ENCODE data around the gene ROCK2.

Gene ROCK2

GRCh38 chr2:11299439-11299838 lies 45.0 kb downstream of the ROCK2 start:
- H3K9ac ChIP-seq = no peak overlapping the region
- H4K20me1 ChIP-seq (ENCODE audit: insufficient read depth) = no peaks in the 10 kb centered on the region
- H3K27ac ChIP-seq = no peak overlapping the region
- no peak for TF ChIP-seq CTCF (conservative IDR thresholded peaks at IDR 0.05; ENCODE audit: low read depth, low read length)
- no peaks in the 10 kb centered on the region for H3K27me3 ChIP-seq (ENCODE audit: insufficient read depth, low read depth)
- H3K4me1 ChIP-seq (ENCODE audit: low read depth, poor library complexity, severe bottlenecking) = no peaks in the 10 kb centered on the region
- no peak overlapping the region for H3K4me3 ChIP-seq (IDR thresholded peaks at IDR 0.05; ENCODE audit: insufficient read depth, low read depth, low read length)
- H3K79me2 ChIP-seq (ENCODE audit: insufficient read depth, low read depth) = peaks cover 18% of the 10 kb centered on the region; the same call in 1 of the 2 replicates
- H2AFZ ChIP-seq (ENCODE audit: low read depth) = no peak overlapping the region
- no peak overlapping the region for H3K4me2 ChIP-seq
- H3K36me3 ChIP-seq (ENCODE audit: insufficient read depth) = no peaks in the 10 kb centered on the region

GRCh38 chr2:11298592-11298991 lies 45.8 kb downstream of the ROCK2 start:
- Histone ChIP-seq H3K4me2 (no peak overlapping the region), H2AFZ (ENCODE audit: low read depth) (no peak overlapping the region), H3K4me1 (ENCODE audit: low read depth, poor library complexity, severe bottlenecking) (no peaks in the 10 kb centered on the region), H3K9ac (no peak overlapping the region), H3K27me3 (ENCODE audit: insufficient read depth, low read depth) (no peaks in the 10 kb centered on the region), H3K79me2 (ENCODE audit: insufficient read depth, low read depth) (peaks cover 16% of the 10 kb centered on the region; the same call in 1 of the 2 replicates), H3K4me3 (IDR thresholded peaks at IDR 0.05; ENCODE audit: insufficient read depth, low read depth, low read length) (no peak overlapping the region), H3K27ac (no peak overlapping the region), H4K20me1 (ENCODE audit: insufficient read depth) (no peaks in the 10 kb centered on the region), H3K36me3 (ENCODE audit: insufficient read depth) (no peaks in the 10 kb centered on the region)
- no peak for TF ChIP-seq CTCF (conservative IDR thresholded peaks at IDR 0.05; ENCODE audit: low read depth, low read length)

GRCh38 chr2:11296401-11296800 lies 48.0 kb downstream of the ROCK2 start:
- Histone ChIP-seq H3K27me3 (ENCODE audit: insufficient read depth, low read depth) (no peaks in the 10 kb centered on the region), H3K27ac (no peak overlapping the region), H3K79me2 (ENCODE audit: insufficient read depth, low read depth) (peaks cover 16% of the 10 kb centered on the region; the same call in 1 of the 2 replicates), H3K4me3 (IDR thresholded peaks at IDR 0.05; ENCODE audit: insufficient read depth, low read depth, low read length) (no peak overlapping the region), H2AFZ (ENCODE audit: low read depth) (no peak overlapping the region), H3K4me1 (ENCODE audit: low read depth, poor library complexity, severe bottlenecking) (no peaks in the 10 kb centered on the region), H4K20me1 (ENCODE audit: insufficient read depth) (no peaks in the 10 kb centered on the region), H3K4me2 (no peak overlapping the region), H3K9ac (no peak overlapping the region), H3K36me3 (ENCODE audit: insufficient read depth) (no peaks in the 10 kb centered on the region)
- no peak for TF ChIP-seq CTCF (conservative IDR thresholded peaks at IDR 0.05; ENCODE audit: low read depth, low read length)

- Histone ChIP-seq H4K20me1 (ENCODE audit: insufficient read depth) (no peaks in the 10 kb centered on the region), H3K4me3 (IDR thresholded peaks at IDR 0.05; ENCODE audit: insufficient read depth, low read depth, low read length) (no peak overlapping the region), H3K9ac (no peak overlapping the region), H3K27ac (no peak overlapping the region), H3K79me2 (ENCODE audit: insufficient read depth, low read depth) (peaks cover 9% of the 10 kb centered on the region; the same call in 1 of the 2 replicates), H3K4me1 (ENCODE audit: low read depth, poor library complexity, severe bottlenecking) (no peaks in the 10 kb centered on the region), H3K27me3 (ENCODE audit: insufficient read depth, low read depth) (no peaks in the 10 kb centered on the region), H3K36me3 (ENCODE audit: insufficient read depth) (no peaks in the 10 kb centered on the region), H3K4me2 (no peak overlapping the region), H2AFZ (ENCODE audit: low read depth) (no peak overlapping the region)
- no peak for TF ChIP-seq CTCF (conservative IDR thresholded peaks at IDR 0.05; ENCODE audit: low read depth, low read length)
Observed at GRCh38 chr2:11292464-11293255, 51.8 kb downstream of the ROCK2 start.

Data from KMS-11 (cell line).